Large intestine (tissue), 3 donors: ENCODE data around the gene AUTS2. TPM values are rescaled to one million over a fixed set of nuclear protein-coding genes. Genes with fewer than 3 reads are reported as not detected.

Experiments
- DNase-seq, 2 donors: peaks; one replicate each; pipeline versions ENCODE4 v3.0.0 to v3.0.0-alpha.2; 2013
- H3K27ac ChIP-seq: one replicate; pipeline ENCODE4 v1.5.1; 2013; ENCODE audit warnings: low read length
- H3K27me3 ChIP-seq: 2 replicates; pipeline ENCODE4 v1.6.1; 2013; ENCODE audit warnings: low read length; ENCODE audit not compliant: control insufficient read depth, insufficient read depth
- H3K36me3 ChIP-seq: 2 replicates; pipeline ENCODE4 v1.6.1; 2013; ENCODE audit warnings: low read length; ENCODE audit not compliant: control insufficient read depth, insufficient read depth
- H3K4me1 ChIP-seq: one replicate; pipeline ENCODE4 v1.6.1; 2013; ENCODE audit warnings: low read length; ENCODE audit not compliant: control insufficient read depth, insufficient read depth
- H3K4me3 ChIP-seq: one replicate; pipeline ENCODE4 v1.5.1; 2013; ENCODE audit warnings: low read length
- H3K9me3 ChIP-seq: one replicate; pipeline ENCODE4 v1.6.1; 2013; ENCODE audit warnings: mild to moderate bottlenecking, low read depth, low read length, moderate library complexity; ENCODE audit not compliant: control insufficient read depth
- WGBS: methylation state at CpG from one replicate; pipeline ENCODE4 v1.1.5; 2013; ENCODE audit warnings: low lambda C conversion rate; ENCODE audit not compliant: insufficient coverage; 5-methylcytosine and 5-hydroxymethylcytosine counted together
- polyA plus RNA-seq: library from polyadenylated mRNA; unstranded; fragments of 120-200 nt; gene quantifications from one replicate; pipeline ENCODE4 v1.2.1, GENCODE V29; 2013

Gene AUTS2
- polyA plus RNA-seq, 1 donor: 51.3 TPM

- no peaks in the 10 kb centered on the region for H3K9me3 ChIP-seq
- no CpG with 5 or more reads among the region's 5 CpGs for WGBS
- H3K27ac ChIP-seq: peak overlapping the region; percentile 60
- peaks cover 19% of the 10 kb centered on the region for H3K4me1 ChIP-seq
- no peak overlapping the region for H3K4me3 ChIP-seq
- peaks cover 21% of the 10 kb centered on the region for H3K27me3 ChIP-seq
- peak in 1 of 2 donors; percentile 67 for DNase-seq
- H3K36me3 ChIP-seq: no peaks in the 10 kb centered on the region
Observed at GRCh38 chr7:70599446-70600190, 1001.3 kb downstream of the AUTS2 start.

- no CpG with 5 or more reads among the region's 1 CpG for WGBS
- H3K4me1 ChIP-seq: peaks cover 15% of the 10 kb centered on the region
- DNase-seq: no peak
Observed at GRCh38 chr7:70600993-70601392, 1002.7 kb downstream of the AUTS2 start.

GRCh38 chr7:70602117-70602516 is 1003.8 kb downstream of the AUTS2 start:
- DNase-seq: peak; percentile 62

More at GRCh38 chr7:70600993-70601392, 1002.7 kb downstream of the AUTS2 start:
- Histone ChIP-seq H3K27ac (no peak overlapping the region), H3K27me3 (peaks cover 12% of the 10 kb centered on the region), H3K9me3 (no peaks in the 10 kb centered on the region), H3K36me3 (no peaks in the 10 kb centered on the region), H3K4me3 (no peak overlapping the region)

DNA sequence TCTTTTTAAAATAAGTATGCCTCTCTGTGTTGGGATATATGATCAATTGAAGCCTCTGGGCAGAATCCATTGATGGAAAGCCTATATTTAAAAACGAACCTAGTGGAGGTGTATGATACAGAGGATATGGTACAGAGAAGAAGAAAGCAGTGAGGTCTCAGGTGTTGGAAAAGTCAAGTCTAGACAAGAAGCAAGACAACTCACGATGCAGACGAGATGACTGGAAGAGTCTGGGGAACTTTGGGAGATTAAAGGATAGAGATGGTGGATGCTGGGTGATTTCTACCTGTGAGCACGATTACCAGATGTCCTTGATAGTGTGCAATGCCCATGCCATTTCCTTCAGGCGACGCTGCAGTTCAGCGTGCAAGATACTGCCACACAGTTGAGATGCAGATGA is 1009.0 kb downstream of the AUTS2 start:
- H3K27me3 ChIP-seq: no peaks in the 10 kb centered on the region
- H3K36me3 ChIP-seq: no peaks in the 10 kb centered on the region
- no peak for DNase-seq
- H3K4me1 ChIP-seq: no peaks in the 10 kb centered on the region
- no peak overlapping the region for H3K27ac ChIP-seq
- no peaks in the 10 kb centered on the region for H3K9me3 ChIP-seq
- no peak overlapping the region for H3K4me3 ChIP-seq
- WGBS: 94% methylated on average over 3 of the region's 7 CpGs

More at GRCh38 chr7:70602117-70602516, 1003.8 kb downstream of the AUTS2 start:
- Histone ChIP-seq H3K9me3 (no peaks in the 10 kb centered on the region), H3K4me3 (no peak overlapping the region), H3K27ac (no peak overlapping the region), H3K4me1 (peaks cover 12% of the 10 kb centered on the region), H3K36me3 (no peaks in the 10 kb centered on the region), H3K27me3 (peaks cover 2% of the 10 kb centered on the region)
- WGBS: no CpG with 5 or more reads among the region's 4 CpGs

DNA sequence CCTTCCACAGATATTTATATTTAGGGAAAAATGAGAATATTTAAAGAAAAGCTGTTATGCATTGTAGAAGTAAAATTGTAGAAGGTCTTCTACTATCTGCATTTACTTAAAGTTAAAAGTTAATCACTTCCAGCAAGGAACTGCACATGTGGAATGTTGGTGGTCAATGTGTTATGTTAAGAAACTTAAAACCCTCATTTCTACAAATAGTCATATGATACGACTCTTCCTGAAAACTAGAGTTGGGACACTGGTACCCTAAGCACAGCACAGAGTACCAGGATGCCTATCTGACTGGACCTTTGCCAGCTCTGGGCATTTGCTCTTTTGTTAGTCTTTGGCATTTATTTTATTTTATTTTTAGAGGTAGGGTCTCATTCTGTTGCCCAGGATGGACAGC is 1009.5 kb downstream of the AUTS2 start:
- DNase-seq: no peak
- H3K9me3 ChIP-seq: no peaks in the 10 kb centered on the region
- H3K27me3 ChIP-seq: no peaks in the 10 kb centered on the region
- no CpG with 5 or more reads among the region's 1 CpG for WGBS
- no peak overlapping the region for H3K4me3 ChIP-seq
- no peaks in the 10 kb centered on the region for H3K36me3 ChIP-seq
- H3K27ac ChIP-seq: no peak overlapping the region
- no peaks in the 10 kb centered on the region for H3K4me1 ChIP-seq

DNA sequence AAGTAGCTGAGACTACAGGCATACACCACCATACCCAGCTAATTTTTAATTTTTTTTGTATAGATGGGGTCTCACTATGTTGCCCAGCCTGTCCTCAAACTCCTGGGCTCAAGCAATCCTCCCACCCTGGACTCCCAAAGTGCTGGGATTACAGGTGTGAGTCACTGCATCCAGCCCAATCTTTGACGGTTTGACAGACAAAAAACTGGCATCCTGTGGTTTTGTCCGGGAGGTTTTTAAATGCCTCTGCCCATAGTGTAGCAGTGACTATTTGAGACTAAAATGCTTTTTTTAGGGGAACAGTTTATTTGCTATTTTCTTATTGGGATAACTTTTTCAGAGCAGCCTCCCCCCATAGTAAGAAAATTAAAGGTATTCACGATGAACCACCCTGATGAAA is 1010.0 kb downstream of the AUTS2 start:
- Histone ChIP-seq H3K36me3 (no peaks in the 10 kb centered on the region), H3K9me3 (no peaks in the 10 kb centered on the region), H3K27ac (no peak overlapping the region), H3K4me3 (no peak overlapping the region), H3K27me3 (no peaks in the 10 kb centered on the region), H3K4me1 (no peaks in the 10 kb centered on the region)
- no peak for DNase-seq
- WGBS: no CpG with 5 or more reads among the region's 3 CpGs

GRCh38 chr7:70612811-70613210 is 1014.5 kb downstream of the AUTS2 start:
- DNase-seq: no peak
- Histone ChIP-seq H3K4me1 (peaks cover 3% of the 10 kb centered on the region), H3K27me3 (no peaks in the 10 kb centered on the region), H3K4me3 (no peak overlapping the region), H3K9me3 (no peaks in the 10 kb centered on the region), H3K36me3 (no peaks in the 10 kb centered on the region), H3K27ac (no peak overlapping the region)
- WGBS: 95% methylated on average over 4 of the region's 5 CpGs

- Histone ChIP-seq H3K27me3 (no peaks in the 10 kb centered on the region), H3K9me3 (no peaks in the 10 kb centered on the region), H3K36me3 (no peaks in the 10 kb centered on the region), H3K27ac (no peak overlapping the region), H3K4me1 (peaks cover 3% of the 10 kb centered on the region), H3K4me3 (no peak overlapping the region)
- DNase-seq: peak; percentile 24 to 28
- no CpG with 5 or more reads among the region's 13 CpGs for WGBS
Observed at GRCh38 chr7:70614237-70615045, 1016.2 kb downstream of the AUTS2 start.

- H3K27ac ChIP-seq: no peak overlapping the region
- no CpG with 5 or more reads among the region's 5 CpGs for WGBS
- peaks cover 3% of the 10 kb centered on the region for H3K4me1 ChIP-seq
Observed at GRCh38 chr7:70615066-70615606, 1016.9 kb downstream of the AUTS2 start.

DNA sequence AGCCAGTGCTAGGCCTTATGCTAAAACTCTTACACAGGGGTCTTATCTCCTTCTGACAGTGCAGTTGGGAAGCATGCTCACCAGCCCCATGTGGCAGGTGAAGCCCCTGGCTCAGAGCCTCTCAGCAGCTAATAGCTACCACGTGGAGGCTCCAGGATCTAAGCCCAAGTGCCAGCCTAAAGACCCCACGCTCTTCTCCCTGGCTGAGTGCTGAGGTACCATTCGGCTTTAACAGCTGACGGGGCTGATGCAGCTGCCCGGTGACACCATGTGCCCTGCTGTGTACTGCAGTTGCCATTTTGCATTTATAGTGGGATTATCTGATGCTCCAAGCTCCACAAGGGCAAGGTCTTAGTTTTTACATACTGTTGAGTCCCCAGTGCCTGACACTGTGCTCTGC is 1017.9 kb downstream of the AUTS2 start:
- Histone ChIP-seq H3K36me3 (no peaks in the 10 kb centered on the region), H3K9me3 (no peaks in the 10 kb centered on the region), H3K27me3 (no peaks in the 10 kb centered on the region), H3K27ac (no peak overlapping the region), H3K4me1 (peaks cover 3% of the 10 kb centered on the region), H3K4me3 (no peak overlapping the region)
- no peak for DNase-seq
- no CpG with 5 or more reads among the region's 5 CpGs for WGBS

More at GRCh38 chr7:70615066-70615606, 1016.9 kb downstream of the AUTS2 start:
- no peaks in the 10 kb centered on the region for H3K36me3 ChIP-seq
- no peak overlapping the region for H3K4me3 ChIP-seq
- no peaks in the 10 kb centered on the region for H3K9me3 ChIP-seq
- no peak for DNase-seq
- no peaks in the 10 kb centered on the region for H3K27me3 ChIP-seq
